NCI-H524 (cell line): ENCODE results near the gene SMARCD3.

ENCODE experiments used
- DNase-seq, 2 experiments: peaks; one replicate each; lab custom pipeline; 2025; lab: John Stamatoyannopoulos, UW

Gene SMARCD3

DNA sequence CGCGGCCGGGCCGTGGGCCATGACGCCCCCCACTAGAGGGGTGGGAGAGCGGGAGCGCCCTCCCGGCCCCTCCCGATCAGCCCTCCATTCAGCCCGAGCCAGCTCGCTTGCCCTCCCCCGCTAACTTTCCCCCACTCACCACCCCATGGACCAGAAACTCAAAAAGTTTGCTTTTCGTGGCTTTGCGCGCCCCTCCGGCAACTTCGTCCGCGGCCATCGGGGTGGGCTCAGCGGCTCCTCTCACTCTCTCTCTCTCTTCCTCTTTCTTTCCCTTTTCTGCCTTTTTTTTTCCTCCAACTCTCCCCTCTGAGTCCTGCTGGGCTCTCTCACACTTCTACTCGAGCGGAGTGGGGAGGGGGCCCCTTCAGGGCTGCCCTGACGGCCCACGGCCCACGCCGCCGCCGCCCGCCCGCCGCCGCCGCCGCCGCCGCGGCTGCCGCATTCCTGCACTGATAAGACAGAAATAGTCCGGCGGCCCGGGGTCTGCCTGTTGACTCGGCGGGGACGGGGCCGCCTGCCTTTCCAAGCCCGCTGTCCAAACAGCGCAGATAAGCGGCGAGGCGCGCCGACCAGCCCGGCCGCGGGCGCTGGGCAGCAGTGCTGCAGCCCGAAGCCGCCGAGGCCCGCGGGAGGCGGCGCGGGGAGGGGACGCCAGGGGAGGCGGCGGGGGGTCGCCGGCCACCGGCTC lies at the start of gene SMARCD3:
SMARCD3 (minus strand) TSS at position 349 of the 688 bp plus-strand sequence; CDS start at position 217, 132 bp downstream.
- DNase-seq = peak; percentile 32 to 39

- no peak for DNase-seq
Observed at GRCh38 chr7:151296202-151296992, 47.9 kb upstream of the SMARCD3 start.

DNA sequence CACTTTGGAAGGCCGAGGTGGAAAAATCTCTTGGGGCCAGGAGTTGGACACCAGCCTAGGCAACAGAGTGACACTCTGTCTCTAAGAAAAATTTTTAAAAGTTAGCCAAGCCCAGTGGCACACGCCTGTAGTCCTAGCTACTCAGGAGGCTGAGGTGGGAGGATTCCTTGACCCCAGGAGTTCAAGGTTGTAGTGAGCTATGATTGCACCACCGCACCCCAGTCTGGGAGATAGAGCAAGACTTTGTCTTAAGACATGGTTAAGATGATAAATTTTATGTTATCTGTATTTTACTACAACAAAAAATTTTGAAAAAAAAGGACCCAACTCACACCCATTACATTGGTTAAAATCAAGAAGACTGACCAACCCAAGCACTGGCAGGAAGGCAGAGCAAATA lies 44.4 kb upstream of the SMARCD3 start:
- DNase-seq = no peak

GRCh38 chr7:151291206-151291605 lies 42.7 kb upstream of the SMARCD3 start:
- no peak for DNase-seq

- DNase-seq = no peak
Observed at GRCh38 chr7:151290355-151290760, 41.9 kb upstream of the SMARCD3 start.

- DNase-seq = no peak
Observed at GRCh38 chr7:151289891-151290290, 41.4 kb upstream of the SMARCD3 start.

DNA sequence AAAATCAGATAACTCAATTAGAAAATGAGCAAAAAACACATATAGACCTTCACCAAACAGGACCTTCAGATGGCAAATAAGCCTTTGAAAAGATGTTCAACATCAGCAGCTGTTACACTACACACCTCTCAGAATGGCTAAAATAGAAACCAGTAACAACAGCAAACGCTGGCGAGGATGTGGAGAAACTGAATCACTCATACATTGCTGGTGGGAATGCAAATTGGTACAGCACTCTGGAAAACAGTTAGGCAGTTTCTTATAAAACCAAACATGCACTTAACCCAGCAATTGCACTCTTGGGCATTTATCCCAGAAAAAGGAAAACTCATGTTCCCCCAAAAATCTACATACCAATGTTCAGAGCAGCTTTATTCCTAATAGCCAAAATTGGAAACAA lies 37.7 kb upstream of the SMARCD3 start:
- no peak for DNase-seq

DNA sequence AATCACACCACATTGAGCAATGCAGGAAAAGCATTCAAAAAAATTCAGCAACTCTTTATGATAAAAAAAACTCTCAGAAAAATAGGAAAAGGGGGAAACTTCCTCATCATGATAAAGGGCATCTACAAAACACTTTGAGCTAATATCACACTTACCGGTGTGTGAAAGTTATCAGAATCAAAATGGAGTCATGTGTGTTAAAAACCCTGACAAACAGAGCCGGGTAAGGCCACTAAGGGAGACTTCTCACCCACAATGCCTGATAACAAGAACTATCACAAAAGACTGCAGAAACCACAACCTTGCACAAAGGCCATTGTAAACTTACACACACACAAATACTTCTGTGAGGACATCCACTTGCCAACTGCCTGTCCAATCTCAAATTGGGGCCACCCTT lies 34.8 kb upstream of the SMARCD3 start:
- DNase-seq = no peak

GRCh38 chr7:151282111-151282510 lies 33.6 kb upstream of the SMARCD3 start:
- DNase-seq = no peak

- no peak for DNase-seq
Observed at GRCh38 chr7:151281686-151282085, 33.2 kb upstream of the SMARCD3 start.

GRCh38 chr7:151280388-151281019 lies 32.0 kb upstream of the SMARCD3 start:
- DNase-seq = no peak

GRCh38 chr7:151279868-151280267 lies 31.4 kb upstream of the SMARCD3 start:
- DNase-seq = no peak

DNA sequence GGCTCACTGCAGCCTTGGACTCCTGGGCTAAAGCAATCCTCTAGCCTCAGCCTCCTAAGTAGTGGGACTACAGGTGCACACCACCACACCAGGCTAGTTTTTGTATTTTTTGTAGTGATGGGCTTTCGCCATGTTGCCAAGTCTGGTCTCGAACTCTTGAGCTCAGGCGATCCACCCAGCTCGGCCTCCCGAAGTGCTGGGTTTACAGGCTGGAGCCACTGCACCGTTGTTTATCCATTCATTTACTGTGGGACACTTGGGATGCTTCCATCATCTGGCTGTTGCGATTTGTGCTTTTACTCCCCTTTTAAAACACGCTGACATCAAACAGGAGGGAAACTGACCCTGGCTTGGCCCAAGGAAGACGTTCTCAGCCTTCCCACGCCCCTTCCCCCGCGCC lies 30.5 kb upstream of the SMARCD3 start:
- no peak for DNase-seq

- no peak for DNase-seq
Observed at GRCh38 chr7:151277631-151278030, 29.1 kb upstream of the SMARCD3 start.

- peak in 1 of 2 experiments; percentile 58 for DNase-seq
Observed at GRCh38 chr7:151276666-151277590, 28.4 kb upstream of the SMARCD3 start.

GRCh38 chr7:151275813-151276577 lies 27.5 kb upstream of the SMARCD3 start:
- no peak for DNase-seq

- no peak for DNase-seq
Observed at GRCh38 chr7:151274936-151275812, 26.7 kb upstream of the SMARCD3 start.

DNA sequence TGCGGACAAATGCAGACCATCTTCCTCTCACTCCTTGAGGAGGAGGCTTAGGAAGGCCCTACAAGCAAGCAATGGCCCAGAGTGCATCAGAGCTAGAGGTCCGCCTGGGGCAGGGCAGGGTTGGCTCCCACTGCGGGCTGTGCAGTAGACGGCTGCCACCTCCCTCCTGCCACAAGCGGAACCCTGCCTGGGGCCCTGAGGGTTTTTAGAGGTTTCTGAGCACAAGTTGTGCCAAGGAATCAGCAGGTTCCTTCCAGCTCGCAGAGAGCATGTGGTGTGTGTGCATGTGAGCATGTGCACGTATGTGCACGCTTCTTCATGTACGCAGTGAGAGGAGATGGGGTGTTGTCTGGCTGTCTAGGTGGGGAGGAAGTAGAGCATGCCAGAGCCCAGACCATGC lies 25.9 kb upstream of the SMARCD3 start:
- no peak for DNase-seq

GRCh38 chr7:151273651-151274390 lies 25.3 kb upstream of the SMARCD3 start:
- DNase-seq = no peak
